Measurements from ENCODE around the gene SPOCK1.
A peak's percentile ranks its signal among the peaks of the same experiment; 100 is the strongest.
"Not testable (repeated sequence)": the region's sequence is repeated elsewhere in the genome, so short reads cannot be mapped to it uniquely, and the experiment has no call there.

The SPOCK1 gene

GRCh38 chr5:137252512-137252911 is 246.6 kb downstream of the SPOCK1 start:
- DNase-seq, result no peak

- DNase-seq, result no peak
Observed at GRCh38 chr5:137250421-137250820, 248.7 kb downstream of the SPOCK1 start.

- no peak for DNase-seq
Observed at GRCh38 chr5:137248527-137248926, 250.6 kb downstream of the SPOCK1 start.

- no peak for DNase-seq
Observed at GRCh38 chr5:137245438-137245837, 253.7 kb downstream of the SPOCK1 start.

GRCh38 chr5:137240285-137240684 is 258.8 kb downstream of the SPOCK1 start:
- DNase-seq, result no peak

- no peak for DNase-seq
Observed at GRCh38 chr5:137236849-137237507, 262.1 kb downstream of the SPOCK1 start.

- DNase-seq, result no peak
Observed at GRCh38 chr5:137236252-137236651, 262.9 kb downstream of the SPOCK1 start.

- no peak for DNase-seq
Observed at GRCh38 chr5:137234973-137235943, 263.9 kb downstream of the SPOCK1 start.

GRCh38 chr5:137233726-137234125 is 265.4 kb downstream of the SPOCK1 start:
- DNase-seq, result no peak

GRCh38 chr5:137233304-137233703 is 265.8 kb downstream of the SPOCK1 start:
- DNase-seq, result not testable (repeated sequence)

- DNase-seq, result no peak
Observed at GRCh38 chr5:137231540-137231939, 267.6 kb downstream of the SPOCK1 start.

- DNase-seq, result no peak
Observed at GRCh38 chr5:137228816-137229215, 270.3 kb downstream of the SPOCK1 start.

- no peak for DNase-seq
Observed at GRCh38 chr5:137226081-137226480, 273.0 kb downstream of the SPOCK1 start.

GRCh38 chr5:137223324-137224295 is 275.5 kb downstream of the SPOCK1 start:
- no peak for DNase-seq

GRCh38 chr5:137221943-137222342 is 277.2 kb downstream of the SPOCK1 start:
- DNase-seq, result no peak

GRCh38 chr5:137220523-137220927 is 278.6 kb downstream of the SPOCK1 start:
- peak; percentile 23 for DNase-seq

- DNase-seq, result peak; percentile 21
Observed at GRCh38 chr5:137218896-137219295, 280.2 kb downstream of the SPOCK1 start.

GRCh38 chr5:137218471-137218870 is 280.7 kb downstream of the SPOCK1 start:
- DNase-seq, result peak; percentile 31

- DNase-seq, result no peak
Observed at GRCh38 chr5:137217599-137218200, 281.4 kb downstream of the SPOCK1 start.

GRCh38 chr5:137216976-137217598 is 282.0 kb downstream of the SPOCK1 start:
- DNase-seq, result no peak

- DNase-seq, result no peak
Observed at GRCh38 chr5:137215780-137216179, 283.3 kb downstream of the SPOCK1 start.

- DNase-seq, result no peak
Observed at GRCh38 chr5:137215261-137215660, 283.9 kb downstream of the SPOCK1 start.
